ENCODE results near the gene TICAM1. TPM values are rescaled to one million over a fixed set of nuclear protein-coding genes. Genes with fewer than 3 reads are reported as not detected.

The TICAM1 gene
- total and polyA plus RNA-seq, 10 of the 15 experiments (the other 5 are each of a cell fraction or from before 2014, with no cell fraction given): 0.31 to 31.1 (median 5.3) TPM

GRCh38 chr19:4815426-4816201, 15.9 kb downstream of the TICAM1 start (continued):
- TF ChIP-seq E2F8 (IDR thresholded peaks at IDR 0.05; ENCODE audit: low read depth, partially characterized antibody): peak; percentile 35
- no peak for TF ChIP-seq SMAD5 (IDR thresholded peaks at IDR 0.05; ENCODE audit: low read depth)
- 0 out of 2 replicates have a peak, but pooled peaks have one; percentile 51 for TF ChIP-seq LARP7 (IDR thresholded peaks at IDR 0.05)
- 0 out of 2 replicates have a peak, but pooled peaks have one; percentile 57 for TF ChIP-seq CREB1 (IDR thresholded peaks at IDR 0.05; ENCODE audit: low read depth)
- TF ChIP-seq EP300 (IDR thresholded peaks at IDR 0.05; ENCODE audit: borderline replicate concordance in 1 of 2, control insufficient read depth in 1 of 2, low read depth in 2 of 2, low read length in 2 of 2): no peak
- peak; percentile 46; the same call in 1 of the 2 replicates for TF ChIP-seq CHD2 (IDR thresholded peaks at IDR 0.05; ENCODE audit: borderline replicate concordance, low read depth, low read length)
- no peak for TF ChIP-seq ZNF622 (IDR thresholded peaks at IDR 0.05)
- no peak for TF ChIP-seq ZZZ3 (IDR thresholded peaks at IDR 0.05; ENCODE audit: control insufficient read depth, insufficient read length, low read depth)
- no peak for TF ChIP-seq ASH2L (IDR thresholded peaks at IDR 0.05; ENCODE audit: borderline replicate concordance, low read depth)
- TF ChIP-seq CBFB (IDR thresholded peaks at IDR 0.05; ENCODE audit: low read depth): no peak
- TF ChIP-seq ZNF217 (IDR thresholded peaks at IDR 0.05): no peak; the same call in 1 of the 2 replicates
- TF ChIP-seq RBBP5 (conservative IDR thresholded peaks at IDR 0.05): no peak
- no peak for TF ChIP-seq E4F1 (IDR thresholded peaks at IDR 0.05; ENCODE audit: borderline replicate concordance, partially characterized antibody)
- no peak for TF ChIP-seq CBX3 (IDR thresholded peaks at IDR 0.05; ENCODE audit: borderline replicate concordance, low read depth)
- TF ChIP-seq RELA (IDR thresholded peaks at IDR 0.05; ENCODE audit: borderline replicate concordance, partially characterized antibody): no peak
